ENCODE results near the gene EPB41. TPM values are rescaled to one million over a fixed set of nuclear protein-coding genes. Genes with fewer than 3 reads are reported as not detected.
"Not testable (repeated sequence)": the region's sequence is repeated elsewhere in the genome, so short reads cannot be mapped to it uniquely, and the experiment has no call there.

EPB41 gene
- polyA plus RNA-seq, 3 donors: 7.0 to 16.3 (median 11.0) TPM

GRCh38 chr1:29077155-29077554, 162.8 kb downstream of the EPB41 start:
- whole genome bisulfite sequencing, 3 donors: 92 to 95% (median 93%) methylated on average over 2 of the region's 2 CpGs
- no peak overlapping the region for H3K27ac ChIP-seq (ENCODE audit: low read depth, low read length)

- WGBS, 3 donors: 90 to 92% (median 90%) methylated on average over 16 of the region's 16 CpGs
- not testable (repeated sequence) for H3K27ac ChIP-seq (ENCODE audit: low read depth, low read length)
Observed at GRCh38 chr1:29079916-29080629, 165.7 kb downstream of the EPB41 start.

- 76 to 93% (median 93%) methylated on average over 3 of the region's 3 CpGs for WGBS, 3 donors
Observed at GRCh38 chr1:29081201-29081600, 166.8 kb downstream of the EPB41 start.

GRCh38 chr1:29082519-29082918, 168.2 kb downstream of the EPB41 start:
- 90 to 94% (median 90%) methylated on average over 3 of the region's 3 CpGs for WGBS, 3 donors

More at GRCh38 chr1:29081201-29081600, 166.8 kb downstream of the EPB41 start:
- H3K27ac ChIP-seq (ENCODE audit: low read depth, low read length): no peak overlapping the region

DNA sequence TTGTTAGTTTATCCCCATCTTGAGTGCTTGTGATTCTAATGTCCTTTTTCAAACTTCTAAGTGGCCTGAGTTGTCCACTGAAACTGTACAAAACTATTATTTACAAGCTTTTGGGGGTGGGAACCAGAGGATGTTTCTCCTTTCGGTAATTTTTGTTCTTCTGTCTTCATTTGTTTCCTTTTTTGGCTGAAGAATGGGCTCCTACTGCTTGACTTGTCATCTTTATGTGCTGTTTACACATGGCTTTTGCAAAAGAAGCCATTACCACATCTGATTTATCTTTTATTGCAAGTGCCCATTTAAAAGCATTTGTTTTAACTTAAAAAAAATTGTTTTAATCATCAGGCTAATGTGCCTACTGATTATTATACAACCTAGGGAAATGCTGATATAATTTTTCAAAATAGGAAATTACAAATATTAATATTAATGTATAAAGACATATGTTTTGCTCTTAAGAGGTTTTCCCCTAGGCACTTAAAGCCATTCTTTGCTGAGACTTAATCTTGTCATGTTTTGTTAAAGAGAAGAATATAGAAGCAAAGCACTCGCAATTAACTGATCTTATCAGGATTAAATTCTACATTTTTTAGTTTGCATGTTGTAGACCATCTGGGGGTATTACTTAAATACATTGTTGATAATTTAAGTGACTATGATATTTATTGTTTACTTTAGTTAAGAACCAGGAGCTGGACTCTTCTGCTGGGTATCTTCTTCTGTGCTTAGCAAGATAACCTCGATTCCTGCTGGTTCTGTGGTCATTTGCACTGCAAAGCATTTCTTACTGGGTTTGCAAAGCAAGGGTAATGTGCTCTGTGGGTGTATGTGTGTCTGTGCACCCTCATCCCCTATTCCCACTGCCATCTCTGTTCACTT, 169.2 kb downstream of the EPB41 start:
- H3K27ac ChIP-seq (ENCODE audit: low read depth, low read length): no peak overlapping the region
- WGBS, 3 donors: 67 to 82% (median 80%) methylated on average over 3 of the region's 3 CpGs

More at GRCh38 chr1:29082519-29082918, 168.2 kb downstream of the EPB41 start:
- no peak overlapping the region for H3K27ac ChIP-seq (ENCODE audit: low read depth, low read length)

- WGBS, 3 donors: 68 to 91% (median 80%) methylated on average over 2 of the region's 2 CpGs
- H3K27ac ChIP-seq (ENCODE audit: low read depth, low read length): no peak overlapping the region
Observed at GRCh38 chr1:29084196-29084521, 169.8 kb downstream of the EPB41 start.

GRCh38 chr1:29090937-29091618, 176.7 kb downstream of the EPB41 start:
- H3K27ac ChIP-seq (ENCODE audit: low read depth, low read length): no peak overlapping the region

DNA sequence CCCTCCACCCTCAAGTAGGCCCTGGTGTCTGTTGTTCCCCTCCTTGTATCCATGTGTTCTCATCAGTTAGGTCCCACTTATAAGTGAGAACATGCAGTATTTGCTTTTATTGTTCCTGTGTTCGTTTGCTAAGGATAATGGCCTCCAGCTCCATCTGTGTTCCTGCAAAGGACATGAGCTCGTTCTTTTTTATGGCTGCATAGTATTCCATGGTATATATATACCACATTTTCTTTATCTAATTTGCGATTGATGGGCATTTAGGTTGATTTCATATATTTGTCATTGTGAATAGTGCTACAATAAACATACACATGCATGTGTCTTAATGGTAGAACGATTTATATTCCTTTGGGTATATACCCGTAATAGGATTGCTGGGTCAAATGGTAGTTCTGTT, 178.3 kb downstream of the EPB41 start:
- 94 to 97% (median 95%) methylated on average over 5 of the region's 5 CpGs for WGBS, 3 donors
- H3K27ac ChIP-seq (ENCODE audit: low read depth, low read length): not testable (repeated sequence)

DNA sequence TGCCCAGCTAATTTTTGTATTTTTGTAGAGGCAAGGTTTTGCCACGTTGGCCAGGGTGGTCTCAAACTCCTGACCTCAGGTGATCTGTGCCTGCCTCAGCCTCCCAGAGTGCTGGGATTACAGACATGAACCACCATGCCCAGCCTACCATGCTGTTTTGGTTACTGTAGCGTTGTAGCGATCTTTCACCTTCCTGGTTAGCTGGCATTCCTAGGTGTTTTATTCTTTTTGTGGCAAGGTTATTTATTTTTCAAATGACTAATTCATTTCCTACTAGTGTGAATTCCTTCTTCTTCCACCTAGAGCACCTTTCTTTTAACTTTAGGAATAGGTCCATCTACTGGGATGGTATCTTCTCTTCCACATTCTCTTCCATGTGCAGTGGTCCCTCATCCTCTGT, 180.1 kb downstream of the EPB41 start:
- WGBS, 3 donors: 94 to 97% (median 95%) methylated on average over 3 of the region's 3 CpGs

GRCh38 chr1:29094954-29095353, 180.6 kb downstream of the EPB41 start:
- WGBS, 3 donors: 73 to 97% (median 81%) methylated on average over 1 of the region's 1 CpG
- no peak overlapping the region for H3K27ac ChIP-seq (ENCODE audit: low read depth, low read length)

More for the DNA sequence above, 180.1 kb downstream of the EPB41 start:
- H3K27ac ChIP-seq (ENCODE audit: low read depth, low read length): no peak overlapping the region

- no peak overlapping the region for H3K27ac ChIP-seq (ENCODE audit: low read depth, low read length)
- WGBS, 3 donors: 63 to 80% (median 69%) methylated on average over 4 of the region's 4 CpGs
Observed at GRCh38 chr1:29096231-29096886, 182.0 kb downstream of the EPB41 start.

DNA sequence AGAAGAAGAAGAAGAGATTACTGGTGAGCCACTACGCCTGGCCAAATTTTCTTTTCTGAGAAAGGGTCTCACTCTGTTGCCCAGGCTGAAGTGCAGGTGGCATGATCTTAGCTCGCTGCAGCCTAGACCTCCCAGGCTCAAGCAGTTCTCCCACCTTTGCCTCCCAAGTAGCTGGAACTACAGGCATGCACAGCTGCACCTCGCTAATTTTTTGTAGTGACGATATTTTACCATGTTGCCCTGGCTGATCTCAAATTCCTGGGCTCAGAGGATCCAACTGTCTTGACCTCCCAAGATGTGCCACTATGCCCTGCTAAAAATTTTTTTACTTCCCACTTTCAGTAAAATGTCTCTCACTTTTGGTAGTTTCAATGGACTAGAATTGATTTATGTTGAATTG, 184.9 kb downstream of the EPB41 start:
- 87 to 95% (median 91%) methylated on average over 4 of the region's 4 CpGs for WGBS, 3 donors
- H3K27ac ChIP-seq (ENCODE audit: low read depth, low read length): no peak overlapping the region

DNA sequence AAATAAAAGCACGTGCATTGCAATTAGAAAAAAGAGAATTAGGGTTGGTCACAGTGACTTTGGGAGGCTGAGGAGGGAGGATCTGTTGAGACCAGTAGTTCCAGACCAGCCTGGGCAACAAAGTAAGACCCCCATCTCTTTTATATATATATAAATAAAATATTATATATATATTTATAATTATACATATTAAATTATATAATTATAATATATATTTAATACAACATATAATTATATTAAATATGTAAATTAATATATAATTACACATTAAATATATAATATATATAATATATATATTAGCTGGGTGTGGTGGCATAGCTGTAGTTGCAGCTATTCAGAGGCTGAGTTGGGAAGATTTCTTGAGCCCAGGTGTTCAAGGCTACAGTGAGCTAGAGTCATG, 186.1 kb downstream of the EPB41 start:
- 91 to 96% (median 93%) methylated on average over 1 of the region's 1 CpG for WGBS, 3 donors

DNA sequence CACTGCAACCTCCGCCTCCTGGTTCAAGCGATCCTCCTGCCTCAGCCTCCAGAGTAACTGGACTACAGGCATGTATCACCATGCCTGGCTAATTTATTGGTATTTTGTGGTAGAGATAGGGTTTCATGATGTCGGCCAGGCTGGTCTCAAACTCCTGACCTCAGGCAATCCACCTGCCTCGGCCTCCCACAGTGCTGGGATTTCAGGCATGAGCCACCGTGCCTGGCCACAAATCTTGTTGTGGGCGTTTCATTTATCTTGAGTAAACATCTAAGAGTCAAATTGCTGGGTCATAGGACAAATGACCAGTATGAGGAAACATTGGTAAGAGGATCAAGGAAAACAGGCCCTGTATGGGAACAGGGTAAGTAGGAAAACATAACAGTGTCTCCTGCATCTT, 191.5 kb downstream of the EPB41 start:
- 72 to 91% (median 82%) methylated on average over 6 of the region's 6 CpGs for WGBS, 3 donors
- H3K27ac ChIP-seq (ENCODE audit: low read depth, low read length): no peak overlapping the region

More for the DNA sequence above, 186.1 kb downstream of the EPB41 start:
- no peak overlapping the region for H3K27ac ChIP-seq (ENCODE audit: low read depth, low read length)

DNA sequence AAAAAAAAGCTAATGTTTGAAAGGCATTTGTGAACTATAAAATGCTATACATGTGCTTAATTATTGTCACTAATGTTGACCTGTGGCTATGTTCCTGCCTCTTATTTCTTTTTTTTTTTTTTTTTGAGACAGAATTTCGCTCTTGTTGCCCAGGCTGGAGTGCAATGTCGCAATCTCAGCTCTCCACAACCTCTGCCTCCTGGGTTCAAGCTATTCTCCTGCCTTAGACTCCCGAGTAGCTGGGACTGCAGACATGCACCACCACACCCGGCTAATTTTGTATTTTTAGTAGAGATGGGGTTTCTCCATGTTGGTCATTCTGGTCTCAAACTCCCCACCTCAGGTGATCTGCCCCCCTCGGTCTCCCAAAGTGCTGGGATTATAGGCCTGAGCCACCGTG, 193.7 kb downstream of the EPB41 start:
- WGBS, 3 donors: 94 to 100% (median 98%) methylated on average over 6 of the region's 6 CpGs
- H3K27ac ChIP-seq (ENCODE audit: low read depth, low read length): not testable (repeated sequence)

DNA sequence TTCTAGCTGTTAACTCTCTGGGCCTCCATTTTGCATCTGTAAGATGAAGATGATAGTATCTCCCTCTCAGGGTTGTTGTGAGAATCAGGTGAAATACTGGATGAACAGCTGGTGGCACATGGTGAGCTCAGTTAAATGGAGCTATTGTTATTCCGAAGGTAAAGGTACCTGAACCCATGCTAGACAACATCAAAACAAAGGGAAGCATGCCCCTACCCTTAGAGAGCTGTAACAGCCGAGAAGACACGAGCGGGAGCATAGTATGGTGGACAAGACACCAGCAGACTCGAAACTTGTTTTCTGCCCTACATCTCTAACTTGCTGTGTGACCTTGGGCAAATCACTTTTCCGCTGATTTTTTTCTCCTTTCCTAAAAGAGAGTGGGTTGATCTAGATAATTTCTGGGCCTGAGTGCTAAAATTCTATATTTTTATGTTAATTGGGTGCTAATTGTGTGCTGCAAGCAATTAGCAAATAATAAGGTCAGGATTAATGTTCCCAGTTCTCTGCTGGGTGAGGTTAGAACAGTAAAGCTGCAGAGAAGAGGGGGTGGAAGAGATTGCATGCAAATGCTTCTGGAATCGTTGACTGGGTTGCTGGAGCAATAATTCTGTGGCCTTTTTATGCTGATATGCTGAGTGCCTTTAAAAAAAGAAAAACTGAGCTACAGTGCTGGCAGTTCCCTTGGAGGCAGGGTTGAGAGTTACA, 198.5 kb downstream of the EPB41 start:
- H3K27ac ChIP-seq (ENCODE audit: low read depth, low read length): no peak overlapping the region
- 88 to 92% (median 88%) methylated on average over 7 of the region's 7 CpGs for WGBS, 3 donors

DNA sequence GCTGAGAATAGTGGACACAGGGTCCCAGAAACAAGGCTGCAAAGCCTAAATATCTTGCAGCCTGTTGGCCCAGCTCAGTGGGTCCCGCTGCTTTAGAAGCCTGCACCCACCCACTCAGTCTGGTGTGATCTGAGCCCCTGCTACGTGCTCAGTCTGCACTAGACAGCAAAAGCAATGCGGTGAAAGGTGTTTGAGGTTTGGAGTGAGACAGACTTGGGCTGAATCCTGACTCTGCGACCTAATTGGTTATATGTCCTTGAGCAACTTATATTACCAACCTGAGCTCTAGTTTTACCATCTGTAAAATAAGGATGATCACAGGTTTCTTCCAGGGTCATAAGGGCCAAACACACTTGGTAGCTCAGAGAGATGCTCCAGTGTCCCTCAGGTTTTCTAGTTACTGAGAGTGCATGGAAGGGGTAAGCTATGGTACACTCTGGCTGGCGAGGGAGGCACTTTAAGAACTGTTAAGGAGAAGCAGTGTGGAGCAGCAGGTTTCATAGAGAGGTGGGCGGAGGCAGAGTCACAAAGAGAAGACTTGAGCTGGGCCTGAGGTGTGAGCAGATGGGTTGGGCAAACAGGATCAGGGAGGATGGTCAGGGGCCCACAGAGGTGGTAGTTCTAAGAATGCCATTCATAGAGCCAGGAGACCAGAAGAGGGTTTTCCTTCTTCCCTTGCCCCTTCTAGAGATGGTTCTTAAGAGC, 199.2 kb downstream of the EPB41 start:
- 72 to 79% (median 75%) methylated on average over 6 of the region's 6 CpGs for WGBS, 3 donors
- H3K27ac ChIP-seq (ENCODE audit: low read depth, low read length): no peak overlapping the region

Data from adipose tissue (tissue), 3 donors.